Activated CD4-positive, alpha-beta T cell treated with anti-CD3 and anti-CD28 coated beads for 24 hours (primary cell): ENCODE data around the gene ADGRG3.

Experiments used
- DNase-seq, 2 donors: peaks; one replicate each; pipeline ENCODE4 v3.0.0-alpha.2; 2020; ENCODE audit warnings: low read depth in 2 of 2

Gene ADGRG3

DNA sequence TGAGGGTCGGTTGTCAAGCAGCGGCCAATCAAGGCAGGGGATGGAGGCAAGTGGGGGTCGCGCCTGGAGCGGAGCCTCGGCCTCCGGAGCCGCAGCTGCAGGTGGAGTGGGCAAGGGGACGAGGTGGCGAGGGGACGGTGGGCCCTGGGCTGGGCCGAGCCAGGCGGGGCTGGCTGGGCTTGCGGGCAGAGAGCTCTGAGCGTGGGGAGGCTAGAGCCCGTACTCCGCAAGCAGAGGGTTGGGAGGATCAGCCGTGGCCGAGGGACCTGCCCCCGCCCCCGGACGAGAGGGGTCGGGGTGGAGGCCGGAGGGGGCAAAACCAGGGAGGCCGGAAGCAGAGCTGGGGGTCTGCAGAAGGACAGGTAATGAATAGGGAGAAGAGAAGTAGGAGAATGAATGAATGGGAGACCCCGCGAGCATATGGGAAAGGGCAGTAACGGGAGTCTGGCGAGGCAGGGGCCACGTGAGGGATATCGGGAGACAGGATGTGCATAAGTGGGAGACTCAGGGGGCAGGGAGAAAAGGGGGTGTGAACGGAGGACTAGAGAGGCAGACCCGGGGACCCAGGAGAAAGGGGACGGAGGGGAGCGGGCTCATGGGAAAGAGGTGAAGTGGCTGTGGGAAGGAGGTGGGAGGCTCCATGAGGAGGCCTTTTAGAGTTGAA, 67.8 kb downstream of the ADGRG3 start, which contains the start of gene KATNB1:
Gene KATNB1, plus strand, starts transcription at position 16 of the 664 bp plus-strand sequence. CDS start 1,474 bp downstream, outside the sequence.
- DNase-seq: no peak

- DNase-seq: peak; percentile 22 to 31
Measured at GRCh38 chr16:57736419-57737351, 68.6 kb downstream of the ADGRG3 start.

- DNase-seq: no peak
Measured at GRCh38 chr16:57738844-57739243, 70.7 kb downstream of the ADGRG3 start.
